GM20000 (cell line): ENCODE results near the gene ACTBL2.

Experiments
- DNase-seq: peaks from one replicate; pipeline ENCODE4 v3.0.0; 2012; ENCODE audit warnings: low spot score
- TF ChIP-seq, protein P1 (sequence below): IDR thresholded peaks from 2 replicates; pipeline ENCODE4 v1.5.1; 2012; ENCODE audit warnings: mild to moderate bottlenecking, control low read depth; ENCODE audit errors: extremely low read depth, missing control alignments

ACTBL2 gene

DNA sequence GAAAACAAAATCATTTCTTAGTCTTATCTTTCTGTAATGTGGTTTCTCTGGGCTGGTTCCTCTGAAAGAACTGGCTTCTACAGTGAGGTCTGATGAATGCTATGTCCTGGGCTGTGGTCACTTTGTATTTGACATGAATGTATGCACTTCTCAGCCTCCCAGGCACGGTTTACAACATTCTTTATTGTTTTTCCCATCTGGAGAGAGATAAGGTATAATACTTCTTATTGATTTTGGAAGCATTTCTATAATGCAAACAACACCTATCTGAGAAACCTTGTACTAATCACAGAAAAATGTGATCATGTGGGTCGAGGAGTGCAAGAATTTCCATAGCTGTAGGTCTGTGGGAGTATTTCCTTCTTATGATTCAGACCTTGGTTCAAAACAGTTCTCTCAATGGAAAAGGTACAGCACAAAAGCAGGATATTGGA lies 46.9 kb downstream of the ACTBL2 start:
- TF ChIP-seq, protein P1, sequence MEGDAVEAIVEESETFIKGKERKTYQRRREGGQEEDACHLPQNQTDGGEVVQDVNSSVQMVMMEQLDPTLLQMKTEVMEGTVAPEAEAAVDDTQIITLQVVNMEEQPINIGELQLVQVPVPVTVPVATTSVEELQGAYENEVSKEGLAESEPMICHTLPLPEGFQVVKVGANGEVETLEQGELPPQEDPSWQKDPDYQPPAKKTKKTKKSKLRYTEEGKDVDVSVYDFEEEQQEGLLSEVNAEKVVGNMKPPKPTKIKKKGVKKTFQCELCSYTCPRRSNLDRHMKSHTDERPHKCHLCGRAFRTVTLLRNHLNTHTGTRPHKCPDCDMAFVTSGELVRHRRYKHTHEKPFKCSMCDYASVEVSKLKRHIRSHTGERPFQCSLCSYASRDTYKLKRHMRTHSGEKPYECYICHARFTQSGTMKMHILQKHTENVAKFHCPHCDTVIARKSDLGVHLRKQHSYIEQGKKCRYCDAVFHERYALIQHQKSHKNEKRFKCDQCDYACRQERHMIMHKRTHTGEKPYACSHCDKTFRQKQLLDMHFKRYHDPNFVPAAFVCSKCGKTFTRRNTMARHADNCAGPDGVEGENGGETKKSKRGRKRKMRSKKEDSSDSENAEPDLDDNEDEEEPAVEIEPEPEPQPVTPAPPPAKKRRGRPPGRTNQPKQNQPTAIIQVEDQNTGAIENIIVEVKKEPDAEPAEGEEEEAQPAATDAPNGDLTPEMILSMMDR, result no peak
- DNase-seq, result no peak

DNA sequence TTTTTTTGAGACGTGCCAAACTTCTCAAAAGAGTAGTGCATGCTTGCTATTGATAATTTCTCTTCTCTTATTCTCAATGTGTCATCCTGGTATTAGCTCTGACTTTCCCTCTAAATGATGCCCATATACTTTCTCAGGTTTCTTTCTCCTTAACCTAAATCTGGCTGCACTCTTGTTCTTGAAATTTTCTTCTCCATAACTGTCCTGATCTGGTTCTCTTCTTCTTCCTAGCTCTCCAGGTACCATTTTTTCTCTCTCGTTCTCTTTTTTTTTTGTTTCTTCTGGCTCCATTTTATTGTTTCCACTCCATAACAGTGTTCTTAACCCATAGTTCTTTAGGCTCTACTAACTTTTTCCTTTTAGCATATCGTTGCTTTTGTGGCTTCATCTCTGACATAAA lies 47.9 kb downstream of the ACTBL2 start:
- TF ChIP-seq, protein P1, result no peak
- DNase-seq, result no peak

DNA sequence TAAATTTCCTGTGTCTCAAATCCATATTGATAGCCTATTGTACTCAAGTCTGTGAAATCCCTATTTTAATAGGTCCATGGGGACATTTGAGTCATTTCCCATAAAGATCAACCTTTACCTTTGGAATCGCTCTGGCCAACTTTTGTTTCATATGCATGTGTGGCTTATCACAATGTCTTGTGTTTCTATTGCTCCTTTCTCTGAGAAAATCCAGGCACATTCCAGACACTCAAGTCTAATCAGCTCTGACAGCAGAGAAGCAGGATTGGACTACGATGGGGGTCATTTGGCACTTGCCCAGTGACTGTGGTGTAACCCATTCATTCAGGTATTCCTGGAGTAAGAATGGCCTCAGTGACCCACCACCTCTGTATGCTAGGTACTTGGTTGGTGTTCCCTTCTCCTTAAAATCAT lies 48.4 kb downstream of the ACTBL2 start:
- TF ChIP-seq, protein P1, result no peak
- no peak for DNase-seq

DNA sequence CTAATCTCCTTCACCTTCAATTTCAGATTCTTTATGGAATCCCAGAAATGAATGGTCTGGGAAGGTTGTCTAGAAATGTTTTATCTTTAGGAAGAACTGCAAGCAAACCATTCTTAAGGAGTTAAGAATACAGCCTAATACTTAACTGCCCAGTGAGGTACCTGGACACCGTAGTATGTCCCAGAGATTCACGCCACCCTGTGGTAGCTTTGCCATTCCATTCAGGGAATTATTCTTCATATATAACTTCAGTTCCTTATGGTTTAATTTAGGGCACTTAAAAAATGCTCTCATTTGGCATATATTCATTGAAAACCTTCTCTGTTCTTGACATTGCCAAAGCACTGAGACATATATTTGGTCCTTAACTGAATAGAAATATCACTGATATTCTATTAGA lies 49.7 kb downstream of the ACTBL2 start:
- no peak for DNase-seq

DNA sequence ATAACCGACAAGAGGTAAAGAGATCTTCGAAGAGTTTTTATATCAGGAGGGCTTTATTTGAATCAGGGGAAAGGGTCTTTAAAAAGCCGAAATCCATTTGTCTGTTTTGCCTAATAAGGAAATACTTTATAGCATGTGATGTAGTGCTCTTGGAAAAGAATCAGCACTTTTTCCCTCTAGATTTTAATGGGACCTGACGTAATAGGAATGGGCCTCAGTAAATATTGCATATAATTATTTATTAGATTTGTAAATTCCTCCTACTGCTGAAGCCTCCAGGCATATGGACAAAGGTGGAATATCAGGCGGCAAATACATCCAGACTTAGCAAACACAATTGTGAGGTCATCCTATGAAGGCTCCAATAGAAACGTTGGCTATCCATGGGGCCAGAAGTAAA lies 50.9 kb downstream of the ACTBL2 start:
- no peak for DNase-seq
- TF ChIP-seq, protein P1, result no peak

More for the DNA sequence above, 49.7 kb downstream of the ACTBL2 start:
- TF ChIP-seq, protein P1, result no peak
